Measurements from ENCODE around the gene SEMA7A. TPM values are rescaled to one million over a fixed set of nuclear protein-coding genes. Genes with fewer than 3 reads are reported as not detected.

SEMA7A gene
- total RNA-seq, 2 donors from 2014 or later, result 0.79 to 1.7 TPM

DNA sequence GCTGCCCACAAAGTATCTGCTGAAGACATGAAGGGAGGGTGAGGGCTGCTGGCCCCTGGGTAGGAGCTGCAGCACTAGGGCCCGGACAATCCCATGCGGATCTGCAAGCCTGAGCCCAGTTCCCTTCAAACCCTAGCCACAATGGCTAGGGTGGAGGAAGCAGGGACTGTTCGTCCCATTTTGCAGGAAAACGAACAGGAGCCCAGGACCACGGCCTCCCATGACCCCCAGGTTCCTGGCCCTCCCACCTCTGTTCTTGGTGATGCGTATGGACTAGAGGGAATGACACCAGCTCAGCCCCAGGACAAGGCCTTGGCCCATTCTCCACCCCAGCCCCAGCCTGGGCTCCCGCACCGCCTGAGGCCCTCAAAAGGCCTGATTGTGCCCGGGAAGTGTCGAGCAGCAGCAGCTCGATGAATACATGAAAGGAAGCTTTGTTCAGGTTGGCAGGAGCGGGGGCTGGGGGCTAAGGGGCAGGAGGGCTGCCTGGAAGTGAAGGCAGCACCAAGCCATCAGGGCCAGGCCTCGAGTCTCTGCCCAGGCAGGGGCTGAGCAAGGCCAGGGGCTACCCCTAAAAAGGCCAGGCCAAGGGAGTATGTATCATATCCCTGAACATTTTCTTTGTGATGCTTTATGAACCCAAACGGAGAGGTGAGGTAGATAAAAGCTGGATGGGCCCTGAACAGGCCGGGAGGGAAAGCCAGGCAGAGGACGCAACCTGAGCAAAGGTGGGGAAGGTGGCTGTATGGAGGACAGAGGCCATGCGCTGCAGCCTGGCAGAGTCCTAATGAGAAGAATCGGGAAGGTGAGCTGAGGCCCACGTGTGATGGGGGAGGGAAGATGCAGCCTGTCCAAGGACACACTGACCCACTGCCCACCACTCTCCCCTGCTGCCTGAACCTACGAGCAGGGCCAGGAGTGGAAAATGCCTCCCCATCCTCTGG lies 12.2 kb downstream of the SEMA7A start:
- intact Hi-C loops (cut with DNase I, micrococcal nuclease), result no loop called here
- no peak for DNase-seq

DNA sequence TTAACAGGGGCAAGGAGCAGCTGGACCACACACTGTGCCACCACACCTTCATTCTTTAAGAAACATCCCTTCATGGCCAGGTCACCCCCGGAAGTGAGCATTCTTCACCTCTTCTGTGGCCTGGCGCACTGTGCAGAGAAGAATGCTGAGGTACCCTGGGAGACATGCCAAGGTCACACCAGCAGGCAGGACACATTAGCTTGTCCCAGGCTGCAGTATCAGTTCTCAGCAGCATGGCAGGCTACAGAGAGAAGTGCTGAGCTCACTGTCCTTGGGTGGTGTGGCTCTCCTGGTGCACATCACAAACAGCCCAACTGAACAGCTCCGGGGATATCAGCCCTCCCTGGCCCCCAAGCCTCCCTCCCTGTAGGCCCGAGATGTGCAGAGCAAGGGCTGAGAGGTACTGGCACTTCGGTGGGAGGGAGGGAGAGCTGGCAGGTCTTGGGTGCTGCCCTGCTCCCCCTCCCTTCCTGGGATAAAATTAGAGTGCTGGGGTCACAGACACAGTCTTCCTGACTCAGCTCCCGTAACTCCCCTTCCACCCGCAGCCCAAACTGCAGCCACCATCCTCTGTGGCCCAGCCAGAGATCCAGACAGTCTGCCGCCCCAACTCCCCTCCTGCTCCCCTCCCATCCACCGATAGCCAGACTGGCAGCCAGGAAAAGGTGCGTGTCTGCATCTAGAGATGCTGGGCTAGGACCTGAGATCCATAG lies 13.4 kb downstream of the SEMA7A start:
- intact Hi-C loops (cut with DNase I, micrococcal nuclease), result no loop called here
- ATAC-seq, result no peak
- DNase-seq, result no peak

More for the DNA sequence above, 12.2 kb downstream of the SEMA7A start:
- ATAC-seq, result no peak

DNA sequence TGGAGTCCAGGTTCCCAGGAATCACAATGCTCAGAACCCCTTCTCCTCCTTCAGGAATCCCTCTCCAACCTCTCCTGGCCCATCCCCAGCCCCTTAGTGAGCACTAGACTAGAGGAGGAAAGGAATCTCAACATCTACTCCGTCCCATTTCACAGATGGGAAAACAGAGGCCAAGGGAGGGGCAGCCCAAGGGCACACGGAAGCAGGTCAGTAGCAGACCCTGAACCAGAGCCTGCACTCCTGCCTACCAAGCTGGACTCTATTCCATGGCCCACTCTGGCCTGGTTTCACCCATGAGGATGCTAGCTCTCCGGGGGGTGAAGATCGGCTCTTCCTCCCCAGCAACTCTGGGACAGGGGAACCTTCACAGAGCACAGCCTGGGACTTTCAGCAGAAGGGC lies 14.3 kb downstream of the SEMA7A start:
- no peak for DNase-seq
- intact Hi-C loops (cut with DNase I, micrococcal nuclease), result no loop called here
- ATAC-seq, result no peak

DNA sequence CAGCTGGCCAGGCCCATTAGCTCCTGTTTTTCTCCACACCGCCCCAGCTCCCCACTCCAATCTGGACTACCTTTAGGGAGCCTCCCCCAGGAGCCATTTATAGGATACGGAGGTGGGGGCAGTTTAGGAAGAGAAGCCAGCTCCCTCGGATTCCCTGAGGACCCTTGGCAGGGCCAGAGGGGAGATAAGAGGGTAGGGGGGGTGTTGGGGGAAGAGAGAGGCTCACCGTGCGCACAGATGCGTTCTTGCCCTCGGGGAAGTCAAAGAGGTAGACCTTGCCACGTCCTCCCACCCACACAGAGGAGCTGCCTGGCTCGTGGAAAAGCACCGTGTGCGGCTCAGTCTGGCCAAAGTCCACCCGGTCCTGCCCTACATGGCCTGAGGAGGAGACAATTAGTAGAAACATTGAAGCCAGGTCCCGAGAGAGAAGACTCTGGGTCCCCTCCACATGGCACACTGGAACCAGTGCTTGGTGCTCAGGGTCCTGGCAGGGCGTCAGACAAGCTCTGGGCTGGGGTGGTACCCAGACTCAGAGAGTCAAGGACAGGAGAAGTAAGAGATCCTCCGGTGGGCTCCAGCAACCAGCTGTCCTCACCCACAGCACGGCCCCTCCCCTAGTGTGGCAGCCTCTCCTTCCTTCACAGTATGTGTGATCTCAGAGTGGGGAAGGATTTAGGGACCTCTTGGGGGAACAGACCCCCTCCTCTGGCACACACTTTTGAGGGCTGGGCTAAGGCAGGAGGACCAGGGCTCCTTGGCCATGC lies 15.0 kb downstream of the SEMA7A start:
- ATAC-seq (no peak), DNase-seq (no peak)
- intact Hi-C loops (cut with DNase I, micrococcal nuclease), result no loop called here

DNA sequence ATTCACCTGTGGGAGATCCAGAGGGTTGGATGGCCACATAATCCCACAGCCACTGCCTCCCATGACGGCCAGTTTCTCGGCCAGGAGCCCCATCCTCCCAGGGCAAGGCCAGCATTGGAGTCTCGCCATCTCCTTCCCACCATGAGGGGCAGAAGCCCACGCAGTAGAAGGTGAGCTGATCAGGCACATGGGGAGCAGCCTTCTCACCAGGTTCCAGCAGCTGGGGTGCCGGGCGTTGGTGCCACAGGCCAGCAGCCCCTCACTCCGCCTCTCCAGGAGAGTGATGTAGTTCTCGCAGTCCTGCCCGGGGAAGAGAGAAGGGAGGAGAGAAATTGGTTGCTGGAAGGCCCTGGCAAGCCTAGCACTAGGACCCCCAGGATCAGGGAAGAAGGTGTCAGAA lies 16.1 kb downstream of the SEMA7A start:
- ATAC-seq (no peak), DNase-seq (no peak)
- intact Hi-C loops (cut with DNase I, micrococcal nuclease), result no loop called here

DNA sequence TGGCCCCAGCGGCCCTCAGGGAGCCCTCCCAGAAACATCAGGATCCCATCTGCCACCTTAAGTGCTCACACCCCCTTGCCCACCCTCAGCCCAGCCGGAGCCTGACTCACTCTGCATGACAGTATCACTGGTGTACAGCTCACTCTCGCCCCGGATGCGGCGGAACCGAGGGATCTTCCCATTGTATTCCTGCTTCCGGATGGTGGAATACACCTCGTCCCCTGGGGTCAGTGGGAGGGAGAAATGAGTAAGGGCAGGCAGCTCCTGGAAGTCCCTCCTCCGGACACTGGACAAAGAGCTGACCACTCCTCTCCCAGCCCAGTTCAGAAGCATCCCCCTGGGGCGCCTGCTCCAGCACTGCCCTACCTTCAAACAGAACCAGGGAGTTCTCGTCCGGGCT lies 16.5 kb downstream of the SEMA7A start:
- intact Hi-C loops (cut with DNase I, micrococcal nuclease), result no loop called here
- DNase-seq (no peak), ATAC-seq (no peak)

DNA sequence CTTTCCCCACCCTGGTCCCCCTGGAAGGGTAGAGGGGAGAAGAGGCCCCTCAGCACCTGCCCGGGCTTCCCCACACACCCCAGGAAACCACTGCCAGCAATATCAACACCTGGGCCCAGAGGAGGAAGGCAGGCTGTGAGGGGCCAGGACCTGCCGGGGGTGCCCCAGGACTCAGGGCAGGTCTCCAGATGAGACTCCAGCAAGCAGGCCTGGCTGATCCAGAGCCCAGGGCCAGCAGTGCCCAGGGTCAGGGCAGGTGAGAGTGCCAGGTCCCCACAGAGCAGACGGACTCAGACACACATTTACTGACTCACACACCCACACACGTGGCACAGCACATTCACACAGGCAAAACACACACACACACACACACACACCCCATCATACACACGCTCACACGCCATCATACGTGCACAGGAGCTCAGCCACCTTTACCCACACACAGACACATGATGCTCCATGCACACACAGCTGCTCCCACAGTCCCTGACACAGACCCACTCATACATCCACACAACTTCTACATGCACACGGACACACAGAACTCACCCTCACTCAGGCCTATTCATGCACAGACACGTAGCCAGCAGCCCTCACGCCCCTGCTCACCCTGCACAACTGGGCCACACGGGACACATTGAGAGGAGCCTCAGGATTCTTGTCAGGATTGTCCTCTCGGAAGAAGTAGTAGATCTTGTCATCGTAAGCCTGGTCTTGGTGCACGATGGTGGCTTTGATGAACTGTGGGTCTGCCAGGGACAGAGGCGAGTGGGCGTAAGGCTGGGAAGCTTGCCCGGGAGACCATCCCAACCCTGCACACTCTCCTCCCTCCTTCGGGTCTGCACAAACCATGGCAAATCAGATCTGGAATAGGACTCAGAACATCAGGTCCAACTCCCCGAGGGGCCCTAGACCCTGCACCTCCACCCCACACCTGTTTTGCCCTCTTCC lies 17.5 kb downstream of the SEMA7A start:
- no peak for ATAC-seq
- intact Hi-C loops (cut with DNase I, micrococcal nuclease), result no loop called here
- DNase-seq, result no peak

DNA sequence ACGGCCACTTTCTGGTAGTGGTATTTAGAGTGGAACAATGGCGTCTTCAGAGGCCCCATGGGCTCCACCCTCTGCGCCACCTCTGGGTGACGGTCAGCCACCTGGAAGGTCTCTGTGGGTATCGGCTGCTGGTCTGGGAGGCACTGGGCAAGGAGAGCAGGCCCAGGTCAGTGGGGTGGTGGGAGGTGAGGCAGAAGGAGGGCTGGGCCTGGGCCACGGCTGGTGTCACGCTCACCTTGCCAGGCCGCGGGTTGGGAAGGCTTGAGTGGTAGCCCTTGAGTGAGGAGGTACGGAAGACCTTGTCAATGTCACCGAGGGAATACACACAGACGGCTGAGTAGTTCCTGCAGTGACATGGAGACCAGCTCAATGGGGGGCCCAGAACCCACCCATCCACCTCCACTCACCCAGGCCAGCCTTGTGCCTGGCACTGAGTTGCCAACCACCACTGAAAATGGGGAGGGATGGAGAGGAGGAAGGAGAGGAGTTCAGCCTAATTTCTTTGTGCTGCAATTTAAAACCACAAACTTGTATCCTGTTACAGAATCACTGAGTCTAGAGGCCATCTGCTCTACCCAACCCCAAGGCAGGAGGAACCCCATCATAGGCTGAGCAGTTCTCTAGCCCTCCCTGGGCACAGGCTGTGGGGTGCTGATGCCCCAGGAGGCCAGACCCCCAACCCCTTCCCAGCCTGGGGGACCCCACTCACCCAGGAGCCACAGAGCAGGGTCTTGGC lies 19.0 kb downstream of the SEMA7A start:
- ATAC-seq (no peak), DNase-seq (no peak)
- intact Hi-C loops (cut with DNase I, micrococcal nuclease), result no loop called here

DNA sequence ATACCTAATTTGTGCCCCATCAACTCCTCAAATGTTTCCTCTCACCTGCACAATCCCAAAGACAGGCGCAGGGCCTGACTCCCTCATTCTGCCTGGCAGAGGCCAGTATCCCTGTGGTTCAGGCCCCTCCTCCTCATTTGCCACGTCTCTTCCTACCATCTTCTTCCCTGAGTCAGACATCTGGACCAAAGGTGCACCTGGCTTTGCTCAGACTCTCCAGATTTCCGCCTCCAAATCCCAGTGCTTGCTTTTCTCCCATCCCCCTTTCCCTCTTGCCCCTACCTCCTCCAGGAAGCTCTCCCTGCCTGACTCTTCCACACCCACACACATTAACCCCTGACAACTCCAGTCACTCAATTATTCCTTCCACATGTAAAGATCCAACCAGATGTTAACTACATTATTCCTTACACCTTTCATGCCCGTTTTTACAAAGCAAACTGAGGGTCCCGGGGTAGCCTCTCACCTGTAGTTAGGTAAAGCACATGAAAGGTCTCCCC lies 19.6 kb downstream of the SEMA7A start:
- ATAC-seq (no peak), DNase-seq (no peak)
- intact Hi-C loops (cut with DNase I, micrococcal nuclease), result no loop called here

DNA sequence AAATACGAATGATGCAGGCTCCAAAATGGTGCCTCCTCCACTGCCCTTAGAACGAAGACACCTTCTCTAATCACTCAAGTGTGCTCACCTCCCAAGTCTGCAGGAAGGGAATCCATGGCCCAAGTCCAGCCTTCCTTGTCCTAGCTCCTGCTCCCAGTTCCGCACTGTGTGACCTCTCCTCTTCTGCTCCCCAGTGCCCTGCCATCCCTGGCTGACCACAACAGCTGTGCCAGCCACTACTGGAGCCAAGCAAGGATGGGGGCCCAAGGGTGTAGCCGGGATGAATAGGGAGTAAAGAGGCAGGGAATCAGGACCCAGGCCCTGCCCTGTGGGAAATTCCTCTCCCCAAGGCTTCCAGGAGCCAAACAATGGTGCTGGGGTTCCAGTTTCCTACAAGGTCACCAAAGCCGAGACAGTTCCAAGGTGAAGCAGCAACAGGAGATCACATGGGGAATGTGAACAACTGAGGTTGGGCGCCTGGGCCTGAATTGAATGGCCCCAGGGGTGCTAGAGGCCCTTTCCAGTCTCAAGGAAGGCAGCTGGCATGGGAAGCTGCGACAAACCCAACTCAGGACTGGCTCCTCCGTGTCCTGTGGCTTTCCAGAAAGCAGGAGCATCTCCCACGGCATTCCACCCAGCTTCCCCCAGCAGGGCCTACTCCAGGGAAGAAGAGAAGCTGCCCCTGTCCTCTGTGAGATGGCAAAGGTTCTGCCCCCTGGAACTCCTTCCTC lies 20.2 kb downstream of the SEMA7A start:
- intact Hi-C loops (cut with DNase I, micrococcal nuclease), result no loop called here
- no peak for ATAC-seq
- no peak for DNase-seq

DNA sequence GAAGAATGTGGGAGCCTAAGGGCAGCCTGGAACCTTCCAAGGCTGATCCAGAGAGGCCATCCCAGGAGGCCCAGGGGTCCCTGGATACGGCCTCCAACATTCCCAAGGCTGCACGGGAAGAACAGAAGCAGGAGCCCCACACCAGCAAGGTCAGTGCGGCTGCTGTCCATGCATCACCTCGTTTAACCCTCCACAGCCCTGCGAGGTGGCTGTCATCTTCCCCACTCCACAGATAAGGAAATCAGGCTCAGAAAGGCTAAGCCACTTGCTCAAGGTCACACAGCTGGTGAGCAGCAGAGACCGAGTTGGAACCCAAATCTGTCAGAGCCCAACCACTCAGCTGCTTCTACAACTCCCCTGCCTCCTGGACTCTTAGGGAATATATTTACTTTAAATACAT lies 21.6 kb downstream of the SEMA7A start:
- ATAC-seq (no peak), DNase-seq (no peak)
- intact Hi-C loops (cut with DNase I, micrococcal nuclease), result no loop called here

DNA sequence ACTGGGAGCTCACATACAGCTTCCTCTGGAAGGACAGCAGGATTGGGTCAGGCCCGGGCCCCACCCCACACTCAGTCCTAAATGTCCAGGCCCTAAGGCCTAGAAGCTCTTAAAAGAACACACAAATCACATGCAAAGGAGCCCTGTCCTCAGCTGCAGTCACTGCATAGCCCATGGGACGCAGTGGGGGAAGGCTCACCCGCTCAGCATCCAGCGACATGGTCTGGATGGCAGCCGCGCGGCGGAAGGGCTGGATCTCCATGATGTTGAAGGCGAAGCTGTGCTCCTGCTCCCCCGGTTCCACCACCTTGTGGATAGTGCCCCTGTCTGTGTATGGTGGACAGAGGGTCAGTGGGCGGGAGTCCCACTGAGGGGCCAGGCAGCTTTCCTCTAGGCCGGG lies 22.1 kb downstream of the SEMA7A start:
- ATAC-seq, result no peak

DNA sequence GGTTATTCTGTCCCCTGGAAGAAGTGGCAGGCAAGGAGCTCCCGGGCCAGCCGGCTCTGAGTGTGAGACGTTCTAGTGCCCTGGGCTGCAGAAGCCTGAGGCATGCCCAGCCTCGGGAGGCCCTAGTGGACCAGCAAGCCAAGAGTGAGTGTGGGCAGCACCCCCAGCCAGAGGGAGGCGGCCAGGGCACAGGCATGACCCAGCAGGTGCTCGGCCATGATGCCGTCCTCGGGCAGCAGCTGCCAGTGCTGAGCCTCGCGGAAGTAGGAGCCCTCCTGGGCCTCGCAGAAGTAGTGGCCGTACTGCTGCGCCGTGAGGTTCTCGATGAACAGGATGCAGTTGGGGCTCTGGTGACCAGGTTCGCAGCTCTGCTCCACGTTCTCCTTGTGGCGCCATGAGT lies 23.3 kb downstream of the SEMA7A start:
- no peak for DNase-seq
- ATAC-seq, result no peak
- intact Hi-C loops (cut with DNase I, micrococcal nuclease), result no loop called here

More for the DNA sequence above, 22.1 kb downstream of the SEMA7A start:
- intact Hi-C loops (cut with DNase I, micrococcal nuclease), result no loop called here
- no peak for DNase-seq

DNA sequence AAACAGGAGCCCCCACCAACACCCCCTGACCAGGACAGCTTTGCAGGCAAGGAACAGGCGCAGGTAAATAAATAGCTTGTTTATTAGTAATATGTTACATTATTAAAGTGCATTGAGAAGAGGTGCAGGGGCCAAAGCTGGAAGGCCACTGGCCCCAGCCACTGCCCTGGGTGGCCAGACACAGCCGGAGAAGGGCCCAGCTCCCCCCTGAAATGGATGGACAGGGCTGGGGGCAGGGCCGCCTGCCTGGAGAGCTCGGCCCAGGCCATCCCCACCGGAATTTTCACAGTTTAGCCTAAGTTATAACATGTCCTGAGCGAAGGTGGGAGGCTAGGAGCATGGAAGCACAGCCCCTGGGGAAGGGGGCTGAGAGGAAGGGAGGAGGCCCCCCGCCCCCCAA lies 24.5 kb downstream of the SEMA7A start:
- no peak for ATAC-seq
- no peak for DNase-seq
- intact Hi-C loops (cut with DNase I, micrococcal nuclease), result no loop called here

DNA sequence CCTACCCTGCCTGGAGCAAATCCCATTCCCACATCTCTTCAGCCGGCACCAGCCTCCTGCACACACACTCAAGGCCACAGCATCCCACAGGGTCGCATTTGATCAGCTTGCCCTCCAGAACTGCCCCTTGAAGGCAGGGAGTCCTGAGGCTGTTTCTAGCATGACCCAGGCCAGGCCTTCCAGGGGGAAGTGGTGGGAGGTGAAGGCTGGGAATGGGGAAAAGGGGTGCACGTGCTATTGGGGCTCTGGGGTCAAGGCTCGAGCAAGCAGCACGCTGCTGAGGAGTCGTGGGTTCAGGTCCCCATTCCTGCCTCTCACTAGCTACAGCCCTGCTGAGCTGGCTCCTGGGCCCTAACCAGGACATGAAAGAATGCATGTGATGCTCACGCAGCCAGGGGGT lies 24.9 kb downstream of the SEMA7A start:
- intact Hi-C loops (cut with DNase I, micrococcal nuclease), result no loop called here
- ATAC-seq (no peak), DNase-seq (no peak)

DNA sequence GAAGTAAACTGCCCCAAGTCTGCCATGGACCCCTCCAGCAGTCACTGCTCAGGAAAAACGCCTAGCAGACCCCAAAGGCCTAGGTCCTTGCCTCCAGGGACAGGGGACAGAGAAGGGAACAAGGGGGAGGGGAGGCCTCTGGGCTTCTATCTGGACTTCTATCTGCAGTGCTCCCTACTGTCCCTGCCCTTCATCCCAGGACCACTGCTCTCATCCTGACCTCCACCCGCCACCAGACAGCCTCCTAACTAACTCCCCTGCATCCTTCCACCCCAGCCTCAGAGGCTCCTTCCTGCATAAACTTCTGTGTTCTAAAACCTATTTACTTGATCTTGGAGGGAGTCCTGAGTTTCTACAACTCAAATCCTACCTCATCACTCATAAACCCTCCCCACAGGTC lies 25.4 kb downstream of the SEMA7A start:
- DNase-seq (no peak), ATAC-seq (no peak)
- intact Hi-C loops (cut with DNase I, micrococcal nuclease), result no loop called here
